ENCODE data around the gene MYLK3.
A peak's percentile ranks its signal among the peaks of the same experiment; 100 is the strongest.
"Not testable (repeated sequence)": the region's sequence is repeated elsewhere in the genome, so short reads cannot be mapped to it uniquely, and the experiment has no call there.

Gene MYLK3

GRCh38 chr16:46747777-46748651 is at the start of gene MYLK3:
MYLK3 (minus strand) TSS chr16:46748344; CDS start chr16:46748193, 151 bp downstream.
- no peak for DNase-seq

- no peak for DNase-seq
Measured at GRCh38 chr16:46797501-46797900, 49.4 kb upstream of the MYLK3 start.

- DNase-seq: no peak
Measured at GRCh38 chr16:46796764-46797269, 48.7 kb upstream of the MYLK3 start.

DNA sequence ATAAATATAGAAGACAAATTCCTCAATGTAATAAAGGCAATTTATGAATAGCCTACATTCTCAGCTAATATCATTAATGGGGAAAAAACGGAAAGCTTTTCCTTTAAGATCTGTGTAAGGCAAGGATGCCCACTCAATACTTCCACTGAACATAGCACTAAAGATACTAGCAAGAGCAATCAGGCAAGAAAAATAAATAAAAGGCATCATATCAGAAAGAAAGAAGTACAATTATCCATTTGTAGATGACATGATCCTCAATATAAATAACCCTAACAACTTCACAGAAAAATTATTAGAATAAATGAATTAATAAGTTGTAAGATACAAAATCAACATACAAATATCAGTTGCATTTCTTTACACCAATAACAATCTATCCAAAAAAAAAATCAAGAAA is 45.7 kb upstream of the MYLK3 start:
- no peak for DNase-seq

GRCh38 chr16:46790599-46791270 is 42.6 kb upstream of the MYLK3 start:
- no peak for DNase-seq

GRCh38 chr16:46789499-46790414 is 41.6 kb upstream of the MYLK3 start:
- DNase-seq: peak; percentile 37

- DNase-seq: no peak
Measured at GRCh38 chr16:46788891-46789474, 40.8 kb upstream of the MYLK3 start.

- no peak for DNase-seq
Measured at GRCh38 chr16:46787909-46788308, 39.8 kb upstream of the MYLK3 start.

GRCh38 chr16:46785076-46785845 is 37.1 kb upstream of the MYLK3 start:
- no peak for DNase-seq

DNA sequence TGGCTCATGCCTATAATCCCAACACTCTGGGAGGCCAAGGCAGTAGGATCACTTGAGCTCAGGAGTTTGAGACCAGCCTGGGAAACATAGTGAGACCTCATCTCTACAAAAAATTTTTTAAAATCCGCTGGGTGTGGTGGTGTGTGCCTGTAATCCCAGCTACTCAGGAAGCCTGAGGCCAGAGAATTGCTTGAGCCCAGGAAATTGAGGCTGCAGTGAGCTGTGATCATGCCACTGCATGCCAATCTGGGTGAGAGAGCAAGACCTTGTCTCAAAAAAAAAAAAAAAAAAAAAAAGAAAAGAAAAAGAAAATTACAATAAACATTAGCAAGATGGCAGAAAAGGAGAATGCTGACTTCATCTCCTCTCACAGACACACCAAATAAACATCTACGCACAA is 36.4 kb upstream of the MYLK3 start:
- DNase-seq: not testable (repeated sequence)

DNA sequence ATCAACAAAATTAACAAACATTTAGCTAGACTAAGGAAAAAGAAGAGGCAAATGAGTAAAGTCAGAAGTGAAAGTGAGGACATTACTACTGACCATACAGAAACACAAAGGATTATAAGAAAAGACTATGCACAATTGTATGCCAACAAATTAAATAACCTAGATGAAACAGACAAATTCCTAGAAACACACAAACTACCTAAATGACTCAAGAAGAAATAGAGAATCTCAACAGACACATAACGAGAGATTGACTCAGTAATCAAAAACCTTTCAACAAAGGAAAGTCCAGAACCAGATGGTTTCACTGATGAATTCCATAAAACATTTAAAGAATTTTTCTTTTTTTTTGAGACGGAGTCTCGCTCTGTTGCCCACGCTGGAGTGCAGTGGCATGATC is 35.7 kb upstream of the MYLK3 start:
- DNase-seq: no peak

DNA sequence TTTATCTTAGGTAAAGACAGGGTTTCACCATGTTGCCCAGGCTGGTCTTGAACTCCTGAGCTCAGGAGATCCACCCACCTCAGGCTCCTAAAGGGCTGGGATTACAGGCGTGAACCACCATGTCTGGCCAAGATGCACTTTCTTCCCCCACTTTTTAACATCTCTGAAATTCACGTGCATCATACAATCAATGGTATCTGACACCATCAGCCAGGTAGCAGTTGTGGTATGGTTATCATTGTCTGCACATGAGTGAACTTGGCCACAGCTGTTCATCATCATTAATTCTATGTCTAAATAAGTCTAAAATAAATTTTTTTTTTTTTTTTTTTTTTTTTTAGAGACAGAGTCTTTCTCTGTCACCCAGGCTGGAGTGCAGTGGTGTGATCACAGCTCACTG is 34.2 kb upstream of the MYLK3 start:
- no peak for DNase-seq

- no peak for DNase-seq
Measured at GRCh38 chr16:46777804-46778203, 29.7 kb upstream of the MYLK3 start.

DNA sequence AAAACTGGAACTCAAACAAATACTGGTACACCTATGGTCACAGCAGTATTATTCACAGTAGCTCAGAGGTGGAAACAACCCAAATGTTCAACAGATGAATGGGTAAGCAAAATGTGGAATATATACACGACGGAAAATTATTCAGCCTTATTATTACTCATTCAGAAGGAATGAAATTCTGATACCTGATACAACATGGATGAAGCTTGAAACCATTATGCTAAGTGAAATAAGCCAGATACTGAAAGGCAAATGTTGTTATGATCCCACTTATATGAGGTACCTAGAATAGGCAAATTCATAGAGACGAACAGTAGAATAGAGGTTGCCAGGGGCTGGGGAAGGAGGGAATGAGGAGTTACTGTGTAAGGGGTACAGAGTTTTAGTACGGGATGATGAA is 27.1 kb upstream of the MYLK3 start:
- DNase-seq: no peak

DNA sequence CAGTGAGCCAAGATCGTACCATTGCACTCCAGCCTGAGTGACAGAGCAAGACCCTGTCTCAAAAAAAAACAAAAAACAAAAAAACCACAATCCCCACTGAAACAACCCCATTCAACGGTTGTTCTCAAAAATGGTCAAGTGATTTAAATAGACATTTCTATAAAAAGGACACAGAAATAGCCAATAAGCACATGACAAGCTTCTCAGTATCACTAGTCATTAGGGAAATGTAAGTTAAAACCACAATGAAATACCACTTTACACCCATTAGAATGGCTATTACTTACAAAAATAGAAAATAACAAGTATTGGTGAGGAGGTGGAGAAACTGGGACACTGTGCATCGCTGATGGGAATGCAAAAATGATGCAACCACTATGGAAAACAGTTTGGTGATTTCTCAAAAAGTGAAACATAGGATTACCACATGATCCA is 26.6 kb upstream of the MYLK3 start:
- no peak for DNase-seq

DNA sequence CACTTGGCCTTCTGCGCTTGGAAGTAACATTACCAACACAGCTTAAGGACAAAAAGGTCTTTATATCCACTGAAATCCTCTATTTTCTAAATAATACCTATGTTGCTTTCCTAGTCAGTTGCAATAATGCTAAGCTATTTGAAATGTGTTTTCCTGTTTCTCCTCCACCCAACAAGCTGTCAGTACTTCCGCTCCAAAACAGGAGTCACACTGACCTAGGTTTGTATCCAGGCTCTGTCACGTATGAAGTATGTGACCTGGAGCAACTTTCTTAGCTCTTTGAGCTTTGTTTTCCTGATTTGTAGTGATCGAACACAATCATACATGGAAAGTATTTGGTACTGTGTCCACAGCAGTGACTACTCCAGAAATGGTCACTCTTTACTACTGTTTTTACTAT is 24.3 kb upstream of the MYLK3 start:
- DNase-seq: no peak

GRCh38 chr16:46768809-46769208 is 20.7 kb upstream of the MYLK3 start:
- peak; percentile 69 for DNase-seq

GRCh38 chr16:46765050-46765449 is 16.9 kb upstream of the MYLK3 start:
- no peak for DNase-seq

DNA sequence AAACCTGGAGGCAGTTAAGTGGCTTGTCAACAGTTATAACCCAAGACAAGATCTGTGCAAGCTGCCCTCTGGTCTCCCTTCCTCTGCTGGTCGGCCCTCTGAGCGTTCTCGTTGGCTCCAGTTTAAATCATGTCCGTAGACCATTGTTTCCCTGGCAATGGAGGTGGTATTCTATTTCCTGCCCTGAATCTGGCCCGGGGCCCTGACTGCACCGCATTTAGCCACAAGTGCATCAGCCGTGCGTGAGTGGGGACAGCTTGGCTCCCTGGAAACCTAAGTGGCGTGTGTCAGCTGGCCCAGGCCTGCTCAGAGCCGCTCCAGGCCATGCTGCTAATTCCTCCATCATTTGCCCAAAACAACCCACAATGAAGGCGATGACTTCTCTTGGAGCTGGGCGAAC is 15.0 kb upstream of the MYLK3 start:
- peak; percentile 19 for DNase-seq

DNA sequence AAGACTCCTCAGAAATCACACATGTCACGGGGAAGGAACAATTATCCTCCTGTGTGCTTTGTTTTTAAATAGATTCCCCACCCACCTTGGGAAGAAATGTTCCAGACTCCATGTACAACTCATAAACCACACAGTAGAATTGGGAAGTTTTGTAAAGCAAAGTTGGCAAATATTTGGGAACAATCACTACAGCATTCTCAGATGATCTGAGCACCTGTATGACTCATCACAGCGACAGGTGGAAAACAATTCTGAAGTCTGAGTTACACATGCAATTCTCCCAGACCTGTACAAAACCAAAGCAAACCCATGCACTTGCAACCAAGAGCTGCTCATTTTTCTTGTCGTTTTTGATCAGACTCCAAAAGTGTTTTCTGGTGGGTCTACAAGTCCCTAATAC is 14.4 kb upstream of the MYLK3 start:
- DNase-seq: peak; percentile 22

DNA sequence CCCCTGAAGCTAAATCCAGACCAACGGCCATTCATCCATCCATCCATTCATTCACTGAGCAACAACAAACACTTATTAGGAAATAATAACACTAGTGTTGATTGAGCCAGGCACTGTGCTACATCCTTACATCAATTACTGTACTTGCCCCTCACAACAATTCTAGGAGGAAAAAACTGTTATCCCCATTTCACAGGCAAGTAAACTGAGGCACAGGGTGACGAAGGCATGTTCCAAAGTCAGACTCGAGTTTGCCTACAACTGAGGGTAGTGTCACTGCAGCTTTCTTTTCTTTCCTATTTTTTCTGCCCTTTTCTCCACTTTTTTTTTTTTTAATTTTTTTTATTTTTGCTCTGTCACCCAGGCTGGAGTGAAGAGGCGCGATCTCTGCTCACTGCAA is 11.2 kb upstream of the MYLK3 start:
- no peak for DNase-seq

Measured in NCI-H2107 (cell line).